AG10803 (cell line): Measurements from ENCODE around the gene PIH1D2.
"Not testable (repeated sequence)": the region's sequence is repeated elsewhere in the genome, so short reads cannot be mapped to it uniquely, and the experiment has no call there.

Experiments used
- DNase-seq: peaks from one replicate; pipeline ENCODE4 v3.0.0; 2010; ENCODE audit warnings: low read depth
- H3K4me3 ChIP-seq: 2 replicates; pipeline ENCODE4 v1.5.1; 2011; ENCODE audit warnings: mild to moderate bottlenecking, low read length, control low read depth
- CTCF ChIP-seq: conservative IDR thresholded peaks from 2 replicates; pipeline ENCODE4 v1.5.1; 2011; ENCODE audit warnings: mild to moderate bottlenecking, low read length, control low read depth, inconsistent platforms

Gene PIH1D2

DNA sequence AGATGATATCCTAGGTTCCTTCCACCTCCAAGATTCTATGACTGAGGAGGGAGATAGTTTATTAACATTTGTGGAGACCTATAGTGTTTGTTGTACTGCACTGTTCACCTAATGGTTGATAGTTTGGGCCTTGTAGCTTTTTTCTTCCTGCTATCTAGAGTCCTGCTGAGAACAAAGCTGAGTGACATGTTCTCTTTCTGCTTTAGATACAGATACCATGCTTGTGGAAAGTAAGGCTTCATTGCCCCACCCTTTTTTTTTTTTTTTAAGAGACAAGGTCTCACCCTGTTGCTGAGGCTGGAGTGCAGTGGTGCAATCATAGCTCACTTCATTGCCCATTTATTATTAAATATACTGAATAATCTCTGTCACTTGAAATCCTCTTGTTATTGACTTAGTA is 36.3 kb downstream of the PIH1D2 start:
- DNase-seq: no peak
- no peak for TF ChIP-seq CTCF

DNA sequence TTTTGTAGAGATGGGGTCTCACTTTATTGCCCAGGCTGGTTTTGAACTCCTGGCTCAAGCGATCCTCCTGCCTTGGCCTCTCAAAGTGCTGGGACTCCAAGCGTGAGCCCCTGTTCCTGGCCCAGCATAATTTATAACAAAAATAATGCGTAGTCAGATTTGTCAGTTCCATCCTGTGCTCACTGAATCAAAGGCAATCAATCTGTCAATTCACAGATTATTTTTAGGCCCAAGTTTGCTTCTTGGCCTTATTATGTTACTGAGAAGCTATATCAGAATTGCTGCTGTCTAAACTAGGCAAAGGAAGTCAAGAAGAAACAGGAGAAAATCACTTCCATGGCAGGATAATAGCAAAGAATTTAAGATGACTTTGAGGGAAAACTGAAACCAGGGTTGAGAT is 39.9 kb downstream of the PIH1D2 start:
- TF ChIP-seq CTCF: no peak
- no peak overlapping the region for H3K4me3 ChIP-seq
- no peak for DNase-seq

More for the DNA sequence above, 36.3 kb downstream of the PIH1D2 start:
- H3K4me3 ChIP-seq: no peak overlapping the region

GRCh38 chr11:112029460-112029859 is 44.4 kb downstream of the PIH1D2 start:
- TF ChIP-seq CTCF: no peak
- no peak overlapping the region for H3K4me3 ChIP-seq
- no peak for DNase-seq

DNA sequence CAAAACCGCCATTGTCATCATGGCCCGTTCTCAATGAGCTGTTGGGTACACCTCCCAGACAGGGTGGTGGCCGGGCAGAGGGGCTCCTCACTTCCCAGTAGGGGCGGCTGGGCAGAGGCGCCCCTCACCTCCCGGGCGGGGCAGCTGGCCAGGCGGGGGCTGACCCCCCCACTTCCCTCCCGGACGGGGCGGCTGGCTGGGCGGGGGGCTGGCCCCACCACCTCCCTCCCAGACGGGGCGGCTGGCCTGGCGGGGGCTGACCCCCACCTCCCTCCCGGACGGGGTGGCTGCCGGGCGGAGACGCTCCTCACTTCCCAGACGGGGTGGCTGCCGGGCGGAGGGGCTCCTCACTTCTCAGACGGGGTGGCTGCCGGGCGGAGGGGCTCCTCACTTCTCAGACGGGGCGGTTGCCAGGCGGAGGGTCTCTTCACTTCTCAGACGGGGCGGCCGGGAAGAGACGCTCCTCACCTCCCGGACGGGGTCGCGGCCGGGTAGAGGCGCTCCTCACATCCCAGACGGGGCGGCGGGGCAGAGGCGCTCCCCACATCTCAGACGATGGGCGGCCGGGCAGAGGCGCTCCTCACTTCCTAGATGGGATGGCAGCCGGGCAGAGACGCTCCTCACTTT is 46.9 kb downstream of the PIH1D2 start:
- not testable (repeated sequence) for DNase-seq, H3K4me3 ChIP-seq

GRCh38 chr11:112025707-112026106 is 48.1 kb downstream of the PIH1D2 start:
- no peak for TF ChIP-seq CTCF
- peak overlapping the region; percentile 92 for H3K4me3 ChIP-seq
- peak; percentile 17 for DNase-seq

- TF ChIP-seq CTCF: no peak
- H3K4me3 ChIP-seq: peak within 1 kb of the TSS; percentile 92
- peak; percentile 81 for DNase-seq
Observed at GRCh38 chr11:112024773-112025678, 48.8 kb downstream of the PIH1D2 start, which contains the start of gene DLAT. Gene DLAT (plus strand): TSS chr11:112025408. CDS start chr11:112025473, 65 bp downstream.

- H3K4me3 ChIP-seq: peak overlapping the region; percentile 92
- no peak for TF ChIP-seq CTCF
- no peak for DNase-seq
Observed at GRCh38 chr11:112024178-112024772, 49.5 kb downstream of the PIH1D2 start.
